ENCODE measurements around the gene FDCSP.

Gene FDCSP

DNA sequence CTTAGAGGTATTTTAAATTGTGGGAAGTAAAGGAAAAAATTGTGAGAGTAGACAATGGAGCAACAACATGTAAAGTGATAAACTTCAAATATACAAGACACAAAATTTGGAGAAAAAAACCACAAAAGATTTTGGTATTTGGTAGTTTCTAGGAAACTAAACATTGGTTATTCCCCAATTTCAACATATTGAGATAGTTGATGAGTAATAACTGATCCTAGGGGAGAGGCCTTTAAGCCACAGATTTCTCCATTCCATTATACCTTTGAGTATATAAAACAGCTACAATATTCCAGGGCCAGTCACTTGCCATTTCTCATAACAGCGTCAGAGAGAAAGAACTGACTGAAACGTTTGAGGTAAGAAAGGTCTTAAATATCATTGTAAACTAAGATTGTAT is at the start of gene FDCSP:
Gene FDCSP, plus strand, starts transcription at position 301 of the 400 bp plus-strand sequence. CDS start 5,071 bp downstream, outside the sequence.
- no peak for DNase-seq
- Mint-ChIP-seq H3K27me3 (no peaks in the 10 kb centered on the region), H3K9me3 (no peaks in the 10 kb centered on the region), H3K36me3 (no peaks in the 10 kb centered on the region), H3K27ac (no peak within 1 kb of the TSS), H3K4me3 (no peak within 1 kb of the TSS), H3K4me1 (no peaks in the 10 kb centered on the region)
- CTCF ChIA-PET: no interaction called here

GRCh38 chr4:70177090-70177489 is 48.8 kb upstream of the FDCSP start:
- no peak for DNase-seq
- CTCF ChIA-PET: no interaction called here
- Mint-ChIP-seq H3K4me1 (no peaks in the 10 kb centered on the region), H3K9me3 (no peaks in the 10 kb centered on the region), H3K27ac (no peak overlapping the region), H3K36me3 (no peaks in the 10 kb centered on the region), H3K27me3 (no peaks in the 10 kb centered on the region), H3K4me3 (no peak overlapping the region)

DNA sequence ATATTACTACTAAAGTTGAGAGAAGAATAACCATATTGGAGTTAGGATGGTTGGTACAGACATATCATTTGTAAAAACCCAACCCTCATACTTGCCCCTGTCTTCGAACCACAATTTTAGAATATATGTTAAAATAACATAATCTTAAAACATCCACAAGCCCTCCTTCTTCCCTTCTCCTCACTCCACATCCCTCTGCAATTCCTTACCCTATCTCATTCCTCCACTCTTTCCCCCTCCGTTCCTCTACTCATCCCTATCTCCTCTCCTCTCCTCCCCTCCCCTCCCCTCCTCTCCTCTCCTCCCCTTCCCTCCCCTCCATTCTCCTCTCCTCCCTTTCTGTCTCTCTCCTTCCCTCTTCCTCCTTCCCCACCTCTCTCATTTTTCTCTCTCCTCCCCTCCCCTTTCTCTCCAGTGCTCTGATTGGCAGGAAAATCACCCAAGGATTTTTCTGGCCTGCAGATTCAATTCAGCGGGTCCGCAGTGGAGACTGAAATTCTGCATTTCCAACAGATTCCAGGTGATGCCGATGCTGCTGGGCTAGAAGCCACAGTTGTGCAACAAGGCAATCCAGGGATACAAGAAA is 47.8 kb upstream of the FDCSP start:
- CTCF ChIA-PET: no interaction called here
- Mint-ChIP-seq H3K4me1 (no peaks in the 10 kb centered on the region), H3K4me3 (no peak overlapping the region), H3K9me3 (no peaks in the 10 kb centered on the region), H3K36me3 (no peaks in the 10 kb centered on the region), H3K27ac (no peak overlapping the region), H3K27me3 (no peaks in the 10 kb centered on the region)
- no peak for DNase-seq

- no peak for DNase-seq
- CTCF ChIA-PET: no interaction called here
- H3K4me1 Mint-ChIP-seq: no peaks in the 10 kb centered on the region
- H3K27me3 Mint-ChIP-seq: no peaks in the 10 kb centered on the region
- no peaks in the 10 kb centered on the region for H3K9me3 Mint-ChIP-seq
- H3K4me3 Mint-ChIP-seq: no peak overlapping the region
- no peak overlapping the region for H3K27ac Mint-ChIP-seq
- no peaks in the 10 kb centered on the region for H3K36me3 Mint-ChIP-seq
Observed at GRCh38 chr4:70179811-70180210, 46.1 kb upstream of the FDCSP start.

- CTCF ChIA-PET: interaction anchor here (1.0 to 1.7 kb wide), 2 partner anchors 12 to 492 kb away, joined by 4 to 6 read pairs; no protein-coding TSS in a partner anchor
- DNase-seq: no peak
- H3K27me3 Mint-ChIP-seq: no peaks in the 10 kb centered on the region
- no peaks in the 10 kb centered on the region for H3K4me1 Mint-ChIP-seq
- no peak overlapping the region for H3K4me3 Mint-ChIP-seq
- no peaks in the 10 kb centered on the region for H3K36me3 Mint-ChIP-seq
- H3K27ac Mint-ChIP-seq: no peak overlapping the region
- H3K9me3 Mint-ChIP-seq: no peaks in the 10 kb centered on the region
Observed at GRCh38 chr4:70181864-70182263, 44.1 kb upstream of the FDCSP start.

DNA sequence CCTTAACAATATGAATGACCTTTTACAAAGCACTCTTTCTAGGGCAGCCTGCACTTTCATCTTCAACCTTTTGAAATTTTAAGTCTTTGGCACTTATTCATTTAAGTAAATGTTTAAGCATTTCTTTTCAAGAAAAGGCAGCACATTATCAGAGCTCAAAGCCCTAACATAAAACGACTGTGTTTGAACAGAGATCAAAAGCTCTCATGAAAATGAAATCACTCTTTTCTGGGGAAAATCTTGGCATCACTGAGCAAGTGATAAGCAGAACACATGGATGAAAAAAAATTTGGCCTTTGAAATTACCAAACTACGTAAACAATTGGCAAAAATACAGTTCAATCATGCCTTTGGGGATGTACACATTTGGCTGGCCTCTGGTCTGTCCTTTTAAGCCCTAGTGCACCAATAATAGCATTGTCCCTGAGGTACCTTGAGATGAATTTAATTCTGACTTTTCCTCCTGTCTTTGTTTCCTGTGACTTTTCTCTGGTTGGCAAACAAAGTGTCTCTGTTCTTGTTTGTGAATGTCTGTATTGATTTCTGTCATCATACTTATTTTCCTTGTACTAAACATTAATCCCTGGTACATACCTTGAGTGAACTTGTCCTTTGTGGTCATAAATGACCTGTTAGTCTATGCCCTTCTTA is 43.3 kb upstream of the FDCSP start:
- Mint-ChIP-seq H3K4me1 (no peaks in the 10 kb centered on the region), H3K36me3 (no peaks in the 10 kb centered on the region), H3K27ac (no peak overlapping the region), H3K9me3 (no peaks in the 10 kb centered on the region), H3K27me3 (no peaks in the 10 kb centered on the region), H3K4me3 (no peak overlapping the region)
- CTCF ChIA-PET: interaction anchor here (0.6 to 1.7 kb wide), 7 partner anchors 11 to 1855 kb away, joined by 3 to 6 read pairs (median 3); no protein-coding TSS in a partner anchor
- no peak for DNase-seq

GRCh38 chr4:70183168-70183939 is 42.6 kb upstream of the FDCSP start:
- Mint-ChIP-seq H3K27ac (no peak overlapping the region), H3K4me1 (no peaks in the 10 kb centered on the region), H3K27me3 (no peaks in the 10 kb centered on the region), H3K4me3 (no peak overlapping the region), H3K9me3 (no peaks in the 10 kb centered on the region), H3K36me3 (no peaks in the 10 kb centered on the region)
- CTCF ChIA-PET: interaction anchor here (0.6 to 1.7 kb wide), 11 partner anchors 10 to 1854 kb away, joined by 3 to 10 read pairs (median 3); no protein-coding TSS in a partner anchor
- DNase-seq: peak; percentile 27

DNA sequence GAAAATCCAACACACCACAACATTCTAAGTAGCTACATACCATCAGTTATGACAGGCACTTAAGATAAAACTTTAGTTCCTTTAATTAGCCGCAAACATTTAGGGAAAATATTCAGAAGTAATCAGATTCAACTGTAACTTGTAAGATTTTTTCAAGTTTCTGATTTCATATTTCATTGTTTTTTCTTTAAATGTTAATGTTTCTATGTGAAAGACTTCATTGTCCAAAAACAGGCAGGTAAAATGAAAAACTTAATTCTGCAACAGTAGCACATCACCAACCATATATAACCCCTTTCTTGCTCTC is 42.0 kb upstream of the FDCSP start:
- H3K27me3 Mint-ChIP-seq: no peaks in the 10 kb centered on the region
- H3K4me1 Mint-ChIP-seq: no peaks in the 10 kb centered on the region
- no peaks in the 10 kb centered on the region for H3K36me3 Mint-ChIP-seq
- CTCF ChIA-PET: interaction anchor here (0.8 to 1.2 kb wide), 5 partner anchors 10 to 285 kb away, joined by 3 to 10 read pairs (median 3); no protein-coding TSS in a partner anchor
- no peak overlapping the region for H3K4me3 Mint-ChIP-seq
- no peaks in the 10 kb centered on the region for H3K9me3 Mint-ChIP-seq
- H3K27ac Mint-ChIP-seq: no peak overlapping the region
- DNase-seq: no peak

GRCh38 chr4:70187216-70187615 is 38.7 kb upstream of the FDCSP start:
- H3K27ac Mint-ChIP-seq: no peak overlapping the region
- CTCF ChIA-PET: no interaction called here
- H3K4me3 Mint-ChIP-seq: no peak overlapping the region
- no peaks in the 10 kb centered on the region for H3K27me3 Mint-ChIP-seq
- H3K36me3 Mint-ChIP-seq: no peaks in the 10 kb centered on the region
- no peaks in the 10 kb centered on the region for H3K4me1 Mint-ChIP-seq
- no peak for DNase-seq
- H3K9me3 Mint-ChIP-seq: no peaks in the 10 kb centered on the region

DNA sequence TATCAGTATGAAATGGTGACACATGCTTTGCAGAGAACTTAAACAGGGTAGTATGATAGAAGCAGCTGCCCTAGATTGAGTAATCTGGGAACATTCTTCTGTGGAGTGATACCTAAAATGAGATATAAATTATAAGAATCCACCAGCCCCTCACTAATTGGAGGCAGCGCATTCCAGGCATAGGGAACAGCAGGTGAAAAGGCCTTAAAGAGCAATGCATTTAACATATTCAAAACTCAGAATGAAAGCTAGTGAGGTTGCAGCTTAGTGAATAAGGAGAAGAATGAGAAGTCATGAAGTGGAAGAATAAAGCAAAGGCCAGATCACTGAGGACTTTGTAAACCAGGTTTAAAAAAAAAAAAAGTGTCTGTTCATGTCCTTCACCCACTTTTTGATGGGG is 35.3 kb upstream of the FDCSP start:
- Mint-ChIP-seq H3K4me1 (no peaks in the 10 kb centered on the region), H3K9me3 (no peaks in the 10 kb centered on the region), H3K27me3 (no peaks in the 10 kb centered on the region), H3K36me3 (no peaks in the 10 kb centered on the region), H3K27ac (no peak overlapping the region), H3K4me3 (no peak overlapping the region)
- CTCF ChIA-PET: no interaction called here
- no peak for DNase-seq

GRCh38 chr4:70191647-70192046 is 34.3 kb upstream of the FDCSP start:
- no peak for DNase-seq
- Mint-ChIP-seq H3K9me3 (no peaks in the 10 kb centered on the region), H3K36me3 (no peaks in the 10 kb centered on the region), H3K4me1 (no peaks in the 10 kb centered on the region), H3K27ac (no peak overlapping the region), H3K27me3 (no peaks in the 10 kb centered on the region), H3K4me3 (no peak overlapping the region)
- CTCF ChIA-PET: no interaction called here

- Mint-ChIP-seq H3K27me3 (no peaks in the 10 kb centered on the region), H3K4me1 (no peaks in the 10 kb centered on the region), H3K27ac (no peak overlapping the region), H3K36me3 (no peaks in the 10 kb centered on the region), H3K4me3 (no peak overlapping the region), H3K9me3 (no peaks in the 10 kb centered on the region)
- no peak for DNase-seq
- CTCF ChIA-PET: interaction anchor here (1.9 kb wide), 1 partner anchor 9 kb away, joined by 10 read pairs; no protein-coding TSS in a partner anchor
Observed at GRCh38 chr4:70192895-70193294, 33.0 kb upstream of the FDCSP start.

DNA sequence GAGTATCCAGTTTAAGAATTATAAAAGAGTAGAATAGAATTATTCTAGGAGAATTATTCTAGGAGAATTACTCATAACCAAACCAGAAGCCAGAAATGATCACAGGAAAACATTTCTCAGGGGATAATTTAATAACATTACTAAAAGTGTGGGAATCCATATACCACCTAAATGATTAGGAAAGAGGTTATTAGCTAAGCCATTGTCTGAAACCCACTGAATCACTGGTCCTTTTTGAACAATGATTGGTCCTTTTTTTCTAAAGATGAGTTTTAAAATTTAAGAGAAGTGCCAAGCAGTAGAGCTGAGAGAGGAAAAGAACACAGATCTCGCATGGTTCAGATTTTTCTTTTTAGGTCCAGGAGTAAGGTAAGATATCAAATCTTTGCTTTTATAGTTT is 30.5 kb upstream of the FDCSP start, which contains the start of gene ODAM:
Gene ODAM, plus strand, starts transcription at position 301 of the 400 bp plus-strand sequence. CDS start 819 bp downstream, outside the sequence.
- Mint-ChIP-seq H3K27ac (no peak within 1 kb of the TSS), H3K36me3 (no peaks in the 10 kb centered on the region), H3K9me3 (no peaks in the 10 kb centered on the region), H3K4me1 (no peaks in the 10 kb centered on the region), H3K27me3 (no peaks in the 10 kb centered on the region), H3K4me3 (no peak within 1 kb of the TSS)
- CTCF ChIA-PET: no interaction called here
- DNase-seq: no peak

GRCh38 chr4:70196857-70197256 is 29.1 kb upstream of the FDCSP start:
- CTCF ChIA-PET: interaction anchor here (1.3 kb wide), 1 partner anchor 12 kb away, joined by 3 read pairs; no protein-coding TSS in a partner anchor
- Mint-ChIP-seq H3K27ac (no peak overlapping the region), H3K36me3 (no peaks in the 10 kb centered on the region), H3K9me3 (no peaks in the 10 kb centered on the region), H3K4me1 (no peaks in the 10 kb centered on the region), H3K27me3 (no peaks in the 10 kb centered on the region), H3K4me3 (no peak overlapping the region)
- no peak for DNase-seq
